ENCODE data around the gene ATP2B2. TPM values are rescaled to one million over a fixed set of nuclear protein-coding genes. Genes with fewer than 3 reads are reported as not detected.

ATP2B2 gene
- total RNA-seq, 6 experiments from 2014 or later, result 25.9 to 45.1 (median 35.1) TPM

DNA sequence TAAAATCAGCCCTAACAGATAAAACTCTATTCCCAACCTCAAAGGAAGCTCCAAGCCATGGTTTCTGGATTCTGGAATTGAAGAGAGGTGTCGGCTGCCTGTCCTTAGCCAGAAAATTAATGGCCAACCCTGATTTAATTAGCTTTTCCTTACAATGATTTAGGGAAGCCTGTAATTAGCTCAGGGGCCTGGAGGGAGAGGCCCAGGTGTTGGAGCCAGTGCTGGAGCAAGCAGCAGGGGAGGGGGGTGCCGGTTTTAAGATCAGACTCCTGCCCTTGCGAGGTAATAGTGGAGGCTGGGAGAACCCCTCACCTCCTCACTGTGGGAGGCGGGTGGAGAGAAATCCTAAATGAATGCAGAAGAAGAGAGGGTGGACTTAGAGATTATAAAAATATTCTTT is 14.7 kb upstream of the ATP2B2 start:
- no peaks in the 10 kb centered on the region for H3K27me3 ChIP-seq
- TF ChIP-seq CTCF (IDR thresholded peaks at IDR 0.05), result no peak
- no peak for TF ChIP-seq POLR2A (IDR thresholded peaks at IDR 0.05)
- no peak for ATAC-seq

GRCh38 chr3:10519236-10519635 is 13.8 kb upstream of the ATP2B2 start:
- no peaks in the 10 kb centered on the region for H3K9me3 ChIP-seq
- H3K4me1 ChIP-seq, result peaks cover 0 to 14% (median 0%) of the 10 kb centered on the region in 4 donors
- no peaks in the 10 kb centered on the region for H3K27me3 ChIP-seq
- no peak overlapping the region for H3K27ac ChIP-seq
- WGBS (ENCODE audit: insufficient coverage, low coverage, low lambda C conversion rate, missing lambda C conversion rate), result 79% methylated on average over 5 of the region's 7 CpGs
- TF ChIP-seq CTCF (IDR thresholded peaks at IDR 0.05), result no peak
- TF ChIP-seq POLR2A (IDR thresholded peaks at IDR 0.05), result no peak
- no peak overlapping the region for H3K4me3 ChIP-seq
- DNase-seq (peak in 1 of 3 donors; percentile 15), ATAC-seq (no peak)
- no peaks in the 10 kb centered on the region for H3K36me3 ChIP-seq
- intact Hi-C loops (cut with DNase I), result no loop called here

More for the DNA sequence above, 14.7 kb upstream of the ATP2B2 start:
- no peaks in the 10 kb centered on the region for H3K9me3 ChIP-seq
- H3K4me1 ChIP-seq, result peaks cover 0 to 14% (median 0%) of the 10 kb centered on the region in 4 donors
- intact Hi-C loops (cut with DNase I), result no loop called here
- WGBS (ENCODE audit: insufficient coverage, low coverage, low lambda C conversion rate, missing lambda C conversion rate), result 82% methylated on average over 3 of the region's 4 CpGs
- no peak overlapping the region for H3K27ac ChIP-seq
- no peaks in the 10 kb centered on the region for H3K36me3 ChIP-seq
- no peak overlapping the region for H3K4me3 ChIP-seq
- peak in 1 of 3 donors; percentile 22 for DNase-seq

- Histone ChIP-seq H3K9me3 (no peaks in the 10 kb centered on the region), H3K27ac (no peak overlapping the region), H3K27me3 (no peaks in the 10 kb centered on the region), H3K4me1 (peaks cover 0 to 14% (median 0%) of the 10 kb centered on the region in 4 donors), H3K4me3 (no peak overlapping the region), H3K36me3 (no peaks in the 10 kb centered on the region)
- ATAC-seq (no peak), DNase-seq (peak in 1 of 3 donors; percentile 34)
- 80% methylated on average over 9 of the region's 13 CpGs for WGBS (ENCODE audit: insufficient coverage, low coverage, low lambda C conversion rate, missing lambda C conversion rate)
- intact Hi-C loops (cut with DNase I), result no loop called here
- TF ChIP-seq POLR2A (IDR thresholded peaks at IDR 0.05) (no peak), CTCF (IDR thresholded peaks at IDR 0.05) (no peak)
Observed at GRCh38 chr3:10518506-10519150, 13.2 kb upstream of the ATP2B2 start.

DNA sequence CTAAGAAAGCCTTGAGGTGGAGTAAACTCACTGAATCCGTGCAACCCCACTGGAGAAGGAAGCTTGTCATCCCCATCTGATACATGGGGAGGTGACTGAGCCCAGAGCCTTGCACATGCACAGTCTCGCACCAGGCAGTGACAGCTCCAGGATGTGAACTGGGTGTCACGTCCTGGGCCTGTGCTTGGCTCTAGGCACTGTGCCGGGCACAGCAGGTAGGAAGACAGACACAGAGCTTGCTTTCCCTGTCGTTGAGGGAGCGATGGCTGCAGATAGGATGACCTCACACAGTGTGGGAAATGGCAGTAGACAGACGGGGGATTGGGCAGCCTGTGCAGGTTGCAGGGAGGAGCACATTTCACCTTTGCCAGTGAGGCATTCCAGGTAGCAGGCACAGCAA is 12.2 kb upstream of the ATP2B2 start:
- no CpG with 5 or more reads among the region's 7 CpGs for WGBS (ENCODE audit: insufficient coverage, low coverage, low lambda C conversion rate, missing lambda C conversion rate)
- H3K27me3 ChIP-seq, result no peaks in the 10 kb centered on the region

More for the DNA sequence above, 12.2 kb upstream of the ATP2B2 start:
- H3K9me3 ChIP-seq, result no peaks in the 10 kb centered on the region
- peak in 1 of 3 donors; percentile 30 for DNase-seq
- intact Hi-C loops (cut with DNase I), result no loop called here
- H3K27ac ChIP-seq, result no peak overlapping the region
- no peaks in the 10 kb centered on the region for H3K36me3 ChIP-seq
- TF ChIP-seq POLR2A (IDR thresholded peaks at IDR 0.05) (no peak), CTCF (IDR thresholded peaks at IDR 0.05) (no peak)
- no peak overlapping the region for H3K4me3 ChIP-seq
- H3K4me1 ChIP-seq, result peaks cover 0 to 14% (median 0%) of the 10 kb centered on the region in 4 donors
- no peak for ATAC-seq

Measured in right lobe of liver (tissue), 6 donors.